ELF-1 (cell line): ENCODE results near the gene PAPSS2.
A peak's percentile ranks its signal among the peaks of the same experiment; 100 is the strongest.
"Not testable (repeated sequence)": the region's sequence is repeated elsewhere in the genome, so short reads cannot be mapped to it uniquely, and the experiment has no call there.

Experiments used
- DNase-seq: peaks from one replicate; pipeline ENCODE4 v3.0.0-alpha.2; 2016; ENCODE audit warnings: low read depth, low spot score

Gene PAPSS2

GRCh38 chr10:87642486-87642885 lies 17.2 kb upstream of the PAPSS2 start:
- no peak for DNase-seq

- no peak for DNase-seq
These were observed 16.7 kb upstream of the PAPSS2 start for GRCh38 chr10:87642988-87643387.

GRCh38 chr10:87643920-87644319 lies 15.8 kb upstream of the PAPSS2 start:
- no peak for DNase-seq

GRCh38 chr10:87644500-87644899 lies 15.2 kb upstream of the PAPSS2 start:
- not testable (repeated sequence) for DNase-seq

GRCh38 chr10:87646192-87646909 lies 13.3 kb upstream of the PAPSS2 start:
- no peak for DNase-seq

GRCh38 chr10:87646935-87647334 lies 12.7 kb upstream of the PAPSS2 start:
- no peak for DNase-seq

- DNase-seq: no peak
These were observed 8.7 kb upstream of the PAPSS2 start for GRCh38 chr10:87650838-87651589.

- DNase-seq: peak; percentile 62
These were observed 7.9 kb upstream of the PAPSS2 start for GRCh38 chr10:87651801-87652200.

- DNase-seq: no peak
These were observed 7.4 kb upstream of the PAPSS2 start for GRCh38 chr10:87652261-87652660.

- no peak for DNase-seq
These were observed 5.5 kb upstream of the PAPSS2 start for GRCh38 chr10:87654212-87654611.

GRCh38 chr10:87656431-87657072 lies 3.1 kb upstream of the PAPSS2 start:
- DNase-seq: peak; percentile 34

- DNase-seq: no peak
These were observed 2.3 kb upstream of the PAPSS2 start for GRCh38 chr10:87657371-87657770.

- no peak for DNase-seq
These were observed 1.3 kb upstream of the PAPSS2 start for GRCh38 chr10:87658321-87658795.

- DNase-seq: peak; percentile 74
These were observed 671 bp upstream of the PAPSS2 start for GRCh38 chr10:87658858-87659555.

GRCh38 chr10:87660484-87661133 lies 931 bp downstream of the PAPSS2 start:
- no peak for DNase-seq

- no peak for DNase-seq
These were observed 2.4 kb downstream of the PAPSS2 start for GRCh38 chr10:87661861-87662785.

GRCh38 chr10:87664276-87664701 lies 4.6 kb downstream of the PAPSS2 start:
- no peak for DNase-seq

GRCh38 chr10:87667493-87667892 lies 7.8 kb downstream of the PAPSS2 start:
- DNase-seq: no peak

GRCh38 chr10:87668324-87669074 lies 8.8 kb downstream of the PAPSS2 start:
- DNase-seq: no peak
